Lower leg skin (tissue), 3 donors: ENCODE measurements around the gene PPM1M.

Source experiments
- POLR2A ChIP-seq, 2 donors: fragments of 450-650 bp; IDR thresholded peaks; one replicate each; pipeline ENCODE4 v1.6.1; 2016 to 2017; ENCODE audit warnings: antibody characterized with exemption in 2 of 2, mild to moderate bottlenecking in 1 of 2, moderate library complexity in 1 of 2
- TF ChIP-seq, protein P1 (sequence below), 3 donors: fragments of 450-650 bp; IDR thresholded peaks; one replicate each; pipeline ENCODE4 v1.5.1; 2016; ENCODE audit warnings: antibody characterized with exemption in 3 of 3, mild to moderate bottlenecking in 3 of 3, moderate library complexity in 2 of 3

DNA sequence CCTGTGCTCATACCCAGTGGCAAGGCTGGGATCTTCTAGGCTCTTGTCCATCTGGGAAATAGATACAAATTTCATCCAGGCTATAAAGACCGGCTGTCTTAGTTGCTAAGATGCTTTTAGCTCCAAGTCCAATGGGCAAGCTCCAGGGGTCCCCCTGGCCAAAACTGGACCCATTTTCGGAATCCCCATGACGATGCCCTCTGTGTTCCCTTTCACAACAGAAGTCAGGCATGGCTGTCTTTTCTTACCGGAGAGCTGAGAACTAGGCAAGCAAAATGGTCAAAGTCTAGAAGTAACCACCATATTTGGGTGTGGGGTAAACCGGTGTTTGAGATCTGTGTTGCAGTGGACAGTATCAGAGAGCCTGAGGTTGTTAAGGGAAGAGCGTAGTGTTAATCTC, 43.1 kb downstream of the PPM1M start:
- no peak for TF ChIP-seq POLR2A (IDR thresholded peaks at IDR 0.05)
- TF ChIP-seq, protein P1, sequence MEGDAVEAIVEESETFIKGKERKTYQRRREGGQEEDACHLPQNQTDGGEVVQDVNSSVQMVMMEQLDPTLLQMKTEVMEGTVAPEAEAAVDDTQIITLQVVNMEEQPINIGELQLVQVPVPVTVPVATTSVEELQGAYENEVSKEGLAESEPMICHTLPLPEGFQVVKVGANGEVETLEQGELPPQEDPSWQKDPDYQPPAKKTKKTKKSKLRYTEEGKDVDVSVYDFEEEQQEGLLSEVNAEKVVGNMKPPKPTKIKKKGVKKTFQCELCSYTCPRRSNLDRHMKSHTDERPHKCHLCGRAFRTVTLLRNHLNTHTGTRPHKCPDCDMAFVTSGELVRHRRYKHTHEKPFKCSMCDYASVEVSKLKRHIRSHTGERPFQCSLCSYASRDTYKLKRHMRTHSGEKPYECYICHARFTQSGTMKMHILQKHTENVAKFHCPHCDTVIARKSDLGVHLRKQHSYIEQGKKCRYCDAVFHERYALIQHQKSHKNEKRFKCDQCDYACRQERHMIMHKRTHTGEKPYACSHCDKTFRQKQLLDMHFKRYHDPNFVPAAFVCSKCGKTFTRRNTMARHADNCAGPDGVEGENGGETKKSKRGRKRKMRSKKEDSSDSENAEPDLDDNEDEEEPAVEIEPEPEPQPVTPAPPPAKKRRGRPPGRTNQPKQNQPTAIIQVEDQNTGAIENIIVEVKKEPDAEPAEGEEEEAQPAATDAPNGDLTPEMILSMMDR (IDR thresholded peaks at IDR 0.05) = no peak
